ENCODE measurements around the gene NFIA.

DNA sequence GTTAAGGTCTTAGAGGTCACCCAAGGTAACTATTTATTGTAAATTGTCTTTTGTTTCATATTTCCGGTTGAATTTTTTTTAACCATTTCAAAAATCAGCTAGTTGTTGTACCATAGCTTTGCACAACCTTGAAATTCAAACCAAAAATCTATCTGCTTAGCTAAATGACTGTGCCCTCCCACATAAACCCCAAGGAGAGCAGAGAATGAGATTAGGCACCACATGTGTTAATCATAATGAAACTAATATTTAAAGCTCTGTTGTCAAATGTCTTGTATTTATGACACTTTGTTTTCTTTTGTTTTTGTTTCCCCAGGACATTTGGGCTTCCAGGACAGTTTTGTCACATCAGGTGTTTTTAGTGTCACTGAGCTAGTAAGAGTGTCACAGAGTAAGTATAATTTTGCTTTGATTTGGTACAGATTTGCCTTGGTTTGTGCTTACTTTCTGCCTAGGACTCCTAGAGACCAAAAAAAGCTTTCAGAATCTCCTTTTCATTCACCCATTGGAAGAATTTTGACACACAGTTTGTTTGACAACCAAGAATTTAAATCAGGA lies 249.9 kb downstream of the NFIA start:
- TF ChIP-seq CTCF (IDR thresholded peaks at IDR 0.05) (no peak), POLR2A (IDR thresholded peaks at IDR 0.05) (no peak)

Data from esophagus squamous epithelium (tissue), 4 donors.